KMS-11 (cell line): ENCODE data around the gene NPRL2.
A peak's percentile ranks its signal among the peaks of the same experiment; 100 is the strongest.

Source experiments
- H2AFZ ChIP-seq: fragments of 200-600 bp; sonication (generic); 2 replicates; pipeline ENCODE4 v1.6.1; 2016; ENCODE audit warnings: antibody characterized with exemption, mixed run types, low read depth
- H3K27ac ChIP-seq: fragments of 200-600 bp; sonication (generic); 2 replicates; pipeline ENCODE4 v1.6.1; 2016; ENCODE audit warnings: mild to moderate bottlenecking, mixed run types
- H3K27me3 ChIP-seq: fragments of 200-600 bp; sonication (generic); 2 replicates; pipeline ENCODE4 v1.6.1; 2017; ENCODE audit warnings: mild to moderate bottlenecking, low read depth, mixed run types, moderate library complexity; ENCODE audit not compliant: insufficient read depth
- H3K36me3 ChIP-seq: fragments of 200-600 bp; sonication (generic); 2 replicates; pipeline ENCODE4 v1.6.1; 2017; ENCODE audit warnings: mild to moderate bottlenecking, mixed run types; ENCODE audit not compliant: insufficient read depth
- H3K4me1 ChIP-seq: fragments of 200-600 bp; sonication (generic); 2 replicates; pipeline ENCODE4 v1.6.1; 2016; ENCODE audit warnings: mild to moderate bottlenecking, low read depth, mixed run types; ENCODE audit not compliant: poor library complexity, severe bottlenecking
- H3K4me2 ChIP-seq: fragments of 200-600 bp; sonication (generic); 2 replicates; pipeline ENCODE4 v1.7.0; 2016; ENCODE audit warnings: mild to moderate bottlenecking, mixed run types
- H3K4me3 ChIP-seq: fragments of 200-600 bp; sonication (generic); IDR thresholded peaks from 2 replicates; pipeline ENCODE4 v1.6.1; 2017; ENCODE audit warnings: low read depth, low read length, mixed read lengths; ENCODE audit not compliant: insufficient read depth
- H3K79me2 ChIP-seq: fragments of 200-600 bp; sonication (generic); 2 replicates; pipeline ENCODE4 v1.6.1; 2016; ENCODE audit warnings: low read depth, mixed run types; ENCODE audit not compliant: insufficient read depth
- H3K9ac ChIP-seq: fragments of 200-600 bp; sonication (generic); 2 replicates; pipeline ENCODE4 v1.6.1; 2016; ENCODE audit warnings: mild to moderate bottlenecking, mixed run types
- H4K20me1 ChIP-seq: fragments of 200-600 bp; sonication (generic); 2 replicates; pipeline ENCODE4 v1.6.1; 2016; ENCODE audit warnings: mild to moderate bottlenecking, mixed run types; ENCODE audit not compliant: insufficient read depth
- CTCF ChIP-seq: fragments of 200-600 bp; sonication (generic); conservative IDR thresholded peaks from 2 replicates; pipeline ENCODE4 v1.6.1; 2017; ENCODE audit warnings: low read depth, mild to moderate bottlenecking, antibody characterized with exemption, low read length, moderate library complexity, mixed read lengths

The NPRL2 gene

GRCh38 chr3:50365080-50365841 lies 14.7 kb upstream of the NPRL2 start:
- no peak for TF ChIP-seq CTCF
- H3K4me2 ChIP-seq = peak overlapping the region; percentile 60
- H4K20me1 ChIP-seq = no peaks in the 10 kb centered on the region
- peak overlapping the region; percentile 46; the same call in 1 of the 2 replicates for H3K9ac ChIP-seq
- H3K27ac ChIP-seq = no peak overlapping the region
- peak overlapping the region; percentile 56; the same call in 1 of the 2 replicates for H2AFZ ChIP-seq
- peaks cover 5% of the 10 kb centered on the region for H3K4me1 ChIP-seq
- H3K36me3 ChIP-seq = no peaks in the 10 kb centered on the region
- no peak overlapping the region for H3K4me3 ChIP-seq
- no peaks in the 10 kb centered on the region for H3K79me2 ChIP-seq
- no peaks in the 10 kb centered on the region for H3K27me3 ChIP-seq

- no peak overlapping the region for H3K4me3 ChIP-seq
- H3K9ac ChIP-seq = no peak overlapping the region
- H3K79me2 ChIP-seq = no peaks in the 10 kb centered on the region
- no peak overlapping the region for H3K27ac ChIP-seq
- peaks cover 10% of the 10 kb centered on the region for H3K4me1 ChIP-seq
- H3K4me2 ChIP-seq = no peak overlapping the region
- TF ChIP-seq CTCF = no peak
- no peaks in the 10 kb centered on the region for H4K20me1 ChIP-seq
- no peaks in the 10 kb centered on the region for H3K27me3 ChIP-seq
- peak overlapping the region; percentile 14; the same call in 1 of the 2 replicates for H2AFZ ChIP-seq
- no peaks in the 10 kb centered on the region for H3K36me3 ChIP-seq
Observed at GRCh38 chr3:50364573-50365079, 14.1 kb upstream of the NPRL2 start.

- peaks cover 15% of the 10 kb centered on the region for H3K4me1 ChIP-seq
- no peaks in the 10 kb centered on the region for H3K36me3 ChIP-seq
- peak overlapping the region; percentile 67 for H3K4me2 ChIP-seq
- peaks cover 24% of the 10 kb centered on the region; the same call in 1 of the 2 replicates for H3K79me2 ChIP-seq
- peak overlapping the region; percentile 66; the same call in 1 of the 2 replicates for H3K9ac ChIP-seq
- no peaks in the 10 kb centered on the region for H4K20me1 ChIP-seq
- peak overlapping the region; percentile 53; the same call in 1 of the 2 replicates for H2AFZ ChIP-seq
- TF ChIP-seq CTCF = no peak
- H3K27ac ChIP-seq = no peak overlapping the region
- H3K4me3 ChIP-seq = no peak overlapping the region
- H3K27me3 ChIP-seq = no peaks in the 10 kb centered on the region
Observed at GRCh38 chr3:50359760-50360110, 9.2 kb upstream of the NPRL2 start.

- H3K4me3 ChIP-seq = no peak within 1 kb of the TSS
- H2AFZ ChIP-seq = peak within 1 kb of the TSS; percentile 53; the same call in 1 of the 2 replicates
- no peak within 1 kb of the TSS for H3K27ac ChIP-seq
- H3K9ac ChIP-seq = peak within 1 kb of the TSS; percentile 66; the same call in 1 of the 2 replicates
- H3K36me3 ChIP-seq = no peaks in the 10 kb centered on the region
- no peaks in the 10 kb centered on the region for H4K20me1 ChIP-seq
- TF ChIP-seq CTCF = no peak
- H3K4me2 ChIP-seq = peak within 1 kb of the TSS; percentile 67
- H3K79me2 ChIP-seq = peaks cover 24% of the 10 kb centered on the region; the same call in 1 of the 2 replicates
- H3K4me1 ChIP-seq = peaks cover 15% of the 10 kb centered on the region
- no peaks in the 10 kb centered on the region for H3K27me3 ChIP-seq
Observed at GRCh38 chr3:50358911-50359759, 8.6 kb upstream of the NPRL2 start, which contains the start of gene TMEM115. TMEM115 (minus strand) TSS chr3:50359521; CDS start chr3:50359063, 458 bp downstream.
